ENCODE data around the gene ST6GALNAC3.
"Not testable (repeated sequence)": the region's sequence is repeated elsewhere in the genome, so short reads cannot be mapped to it uniquely, and the experiment has no call there.

Gene ST6GALNAC3

GRCh38 chr1:76075188-76075489, 593 bp downstream of the ST6GALNAC3 start:
- DNase-seq = no peak

- DNase-seq = no peak
Measured at GRCh38 chr1:76075877-76076276, 1.3 kb downstream of the ST6GALNAC3 start.

DNA sequence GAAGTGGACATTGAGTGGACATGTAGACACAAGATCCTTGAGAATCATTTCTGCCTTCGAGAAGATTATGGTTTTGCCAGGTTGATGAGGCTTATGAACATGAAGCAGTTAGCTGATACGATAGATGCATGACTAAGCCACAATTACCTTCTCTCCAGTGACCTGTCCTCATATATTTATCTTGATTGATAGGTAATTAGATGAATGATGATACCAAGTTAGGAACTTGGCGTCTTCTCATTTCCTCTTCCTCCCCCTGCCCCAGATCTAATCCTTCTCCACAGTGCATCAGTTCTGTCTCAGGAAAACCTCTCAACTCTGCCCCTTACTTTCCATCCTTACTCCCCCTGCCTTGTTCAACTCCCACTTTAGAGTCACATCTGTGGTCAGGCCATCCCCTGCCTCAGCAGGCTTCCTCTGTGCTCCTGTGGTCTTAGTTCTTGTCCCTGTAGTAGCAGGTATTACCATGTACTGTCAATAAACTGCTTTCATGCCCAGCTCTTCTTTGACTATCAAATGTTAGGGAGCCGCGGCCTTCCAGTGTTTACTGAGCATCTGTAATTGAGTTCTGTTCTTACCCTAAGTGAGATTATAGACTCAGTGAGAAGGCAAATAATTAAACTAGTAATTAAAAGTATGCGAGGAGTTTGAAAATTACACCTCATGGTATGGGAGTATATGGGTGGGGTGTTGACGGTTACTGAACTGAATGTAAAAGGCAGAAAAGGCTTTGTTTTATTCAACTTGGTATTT, 5.1 kb downstream of the ST6GALNAC3 start:
- DNase-seq = no peak

DNA sequence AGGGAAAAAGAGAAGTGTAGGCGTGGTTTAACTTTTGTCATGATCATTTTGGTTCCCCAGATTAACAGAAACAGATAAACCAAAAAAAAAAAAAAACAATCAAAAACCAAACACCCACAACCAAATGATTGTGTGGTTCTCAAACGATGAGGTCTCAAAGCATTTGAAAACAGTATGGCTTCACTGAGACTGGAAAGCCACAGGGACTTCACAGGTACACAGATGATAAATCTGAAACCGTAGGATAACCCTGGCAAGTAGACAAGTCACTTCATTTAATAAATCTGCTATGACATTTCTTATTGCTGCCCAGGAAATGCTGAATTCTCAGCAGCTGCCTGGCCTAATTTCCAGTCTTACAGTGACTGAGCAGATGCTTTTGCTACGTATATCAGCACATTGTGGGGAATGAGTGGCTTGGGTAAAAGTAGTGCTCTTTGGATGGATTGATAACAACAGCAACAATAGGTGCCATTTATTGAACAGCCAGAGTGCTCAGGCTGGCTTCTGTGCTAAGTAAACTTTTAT, 6.1 kb downstream of the ST6GALNAC3 start:
- DNase-seq = no peak

GRCh38 chr1:76082062-76082461, 7.5 kb downstream of the ST6GALNAC3 start:
- DNase-seq = no peak

GRCh38 chr1:76083189-76083588, 8.6 kb downstream of the ST6GALNAC3 start:
- DNase-seq = no peak

DNA sequence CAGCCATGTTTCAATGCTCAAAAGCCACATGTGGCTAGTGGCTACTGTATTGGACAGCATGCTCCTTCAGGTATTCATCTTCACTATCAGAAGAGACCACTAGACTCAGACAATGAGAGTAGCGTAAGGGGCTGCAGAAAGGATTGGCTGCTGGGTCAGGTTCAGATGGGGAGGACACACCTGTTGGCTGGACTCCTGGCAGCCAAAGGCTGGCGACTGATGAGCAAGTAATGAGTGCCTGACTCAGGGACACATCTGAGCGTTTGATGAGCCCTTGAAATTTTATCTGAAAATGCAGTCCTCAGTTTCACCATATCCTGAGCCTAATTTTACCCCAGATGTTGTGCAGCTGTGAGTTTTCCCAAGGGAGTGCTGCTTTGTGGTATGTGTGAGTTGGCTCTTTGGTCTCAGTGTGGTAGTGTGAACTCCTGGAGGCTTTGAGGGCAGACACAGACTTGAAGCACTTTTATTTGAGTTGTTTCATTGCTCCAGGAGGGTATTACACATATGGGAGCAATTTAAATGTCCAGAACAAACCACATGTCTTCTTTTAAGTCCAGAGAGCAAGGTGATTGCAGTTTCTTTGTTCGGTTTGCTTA, 9.6 kb downstream of the ST6GALNAC3 start:
- no peak for DNase-seq

DNA sequence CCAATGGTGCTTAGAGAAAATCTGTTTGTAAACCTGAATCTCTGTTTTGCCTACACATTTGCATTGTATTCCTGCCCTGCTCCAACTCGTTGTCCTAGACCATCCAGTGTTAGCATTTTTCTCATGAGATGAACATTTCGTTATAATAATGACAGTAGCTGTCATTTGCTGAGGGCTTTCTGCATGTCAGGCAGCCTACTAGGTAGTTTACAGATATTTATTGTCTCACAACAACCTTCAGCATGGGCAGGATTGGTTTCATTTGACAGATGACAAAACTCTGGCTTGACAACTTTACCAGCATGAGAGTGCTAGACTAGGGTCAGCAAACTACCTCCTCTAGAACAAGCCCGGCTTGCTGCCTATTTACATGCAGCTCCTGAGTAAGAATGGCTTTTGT, 10.1 kb downstream of the ST6GALNAC3 start:
- no peak for DNase-seq

DNA sequence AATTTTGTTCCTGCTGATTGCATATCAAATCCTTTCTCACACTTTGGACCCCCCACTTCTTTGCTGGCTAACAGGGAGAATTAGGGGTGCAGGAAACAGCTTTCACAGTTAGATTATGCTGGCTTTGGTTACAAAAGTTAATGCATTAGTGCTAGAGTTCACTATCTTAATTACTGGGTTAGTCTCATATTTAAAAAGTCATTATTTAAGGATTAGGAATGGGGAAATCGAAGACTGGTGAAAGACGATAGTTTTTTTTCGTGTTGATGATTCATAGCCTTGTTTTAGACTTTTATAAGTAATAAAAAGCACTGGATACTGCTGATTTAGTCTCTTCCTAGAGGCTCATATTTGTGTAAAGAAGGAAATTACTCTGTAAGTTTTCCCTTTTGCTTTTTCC, 11.6 kb downstream of the ST6GALNAC3 start:
- no peak for DNase-seq

DNA sequence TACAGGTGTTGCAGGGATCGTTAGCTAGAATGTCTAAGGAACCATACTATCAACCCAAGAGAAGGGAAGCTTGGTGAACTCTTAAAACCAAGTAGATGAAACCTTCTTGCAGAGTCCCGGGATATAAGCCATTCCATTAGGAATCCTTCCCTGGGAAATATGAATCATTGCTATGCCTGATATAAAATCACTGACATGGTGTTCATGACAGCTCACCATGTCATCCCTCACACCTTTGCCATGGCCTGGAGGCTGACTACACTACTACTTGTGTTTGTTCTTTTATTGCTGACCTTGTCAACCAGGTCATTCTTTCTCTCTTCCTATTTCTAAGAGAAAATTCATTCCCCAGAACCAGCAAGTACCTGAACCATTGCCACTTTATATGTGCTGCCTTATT, 12.1 kb downstream of the ST6GALNAC3 start:
- DNase-seq = no peak

GRCh38 chr1:76090283-76091203, 16.0 kb downstream of the ST6GALNAC3 start:
- DNase-seq = no peak

- no peak for DNase-seq
Measured at GRCh38 chr1:76092812-76093211, 18.3 kb downstream of the ST6GALNAC3 start.

DNA sequence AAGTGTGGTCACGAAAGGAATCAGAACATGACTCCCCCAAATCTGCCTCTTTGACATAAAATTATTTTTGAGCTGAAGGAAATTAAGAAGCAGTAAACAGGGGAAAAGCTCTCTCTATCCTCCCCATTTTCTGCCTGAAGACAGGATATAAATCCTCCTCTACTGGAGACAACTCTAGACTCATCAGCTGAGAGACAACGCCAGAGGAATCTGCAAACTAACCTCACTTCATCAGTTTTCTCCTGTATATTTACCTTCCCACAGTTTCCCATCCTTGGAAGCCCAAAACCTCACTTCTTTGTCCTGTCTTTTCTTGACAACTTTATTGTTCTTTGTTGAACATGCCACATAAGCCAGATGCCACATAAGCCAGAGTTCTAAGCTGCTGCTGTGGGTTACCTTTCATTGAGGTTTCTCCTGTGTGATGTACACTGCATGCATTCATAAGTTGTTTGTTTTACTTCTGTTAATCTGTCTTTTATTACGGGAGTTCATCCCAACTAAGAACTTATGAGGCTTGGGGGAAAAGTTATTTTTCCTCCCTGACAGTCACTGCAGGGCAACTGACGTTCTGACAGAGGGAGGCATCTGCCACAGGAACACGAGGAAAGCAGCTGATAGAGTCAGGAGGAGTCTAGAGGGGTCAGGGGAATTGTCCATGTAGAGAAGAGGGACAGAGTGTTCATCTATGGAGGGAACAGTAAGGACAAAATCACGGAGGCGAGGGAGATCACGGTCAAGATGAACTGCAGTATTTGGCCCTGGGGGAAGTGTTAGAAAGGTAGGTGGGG, 19.2 kb downstream of the ST6GALNAC3 start:
- DNase-seq = no peak

DNA sequence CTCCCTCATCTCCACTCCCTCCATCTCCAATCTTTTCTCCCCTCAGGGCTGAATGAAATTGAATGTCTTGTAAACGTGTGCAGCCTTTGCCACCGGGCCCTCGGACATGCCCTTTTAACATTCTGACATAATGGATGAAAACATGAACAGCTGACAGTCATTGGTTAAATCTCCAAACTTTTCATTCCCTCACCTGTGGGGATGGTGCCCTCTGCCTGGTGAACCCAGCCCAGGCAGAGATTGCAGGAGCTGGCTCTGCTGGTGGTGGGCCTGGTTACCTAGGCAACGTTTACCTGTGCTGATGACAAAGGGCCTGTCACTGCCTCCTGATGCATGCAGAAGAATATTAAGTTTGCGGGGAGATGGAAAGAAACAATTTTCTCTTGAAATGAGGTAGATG, 21.3 kb downstream of the ST6GALNAC3 start:
- no peak for DNase-seq

GRCh38 chr1:76097064-76097463, 22.5 kb downstream of the ST6GALNAC3 start:
- not testable (repeated sequence) for DNase-seq

GRCh38 chr1:76098845-76099244, 24.3 kb downstream of the ST6GALNAC3 start:
- DNase-seq = no peak

- no peak for DNase-seq
Measured at GRCh38 chr1:76101548-76101947, 27.0 kb downstream of the ST6GALNAC3 start.

GRCh38 chr1:76102046-76102445, 27.5 kb downstream of the ST6GALNAC3 start:
- no peak for DNase-seq

DNA sequence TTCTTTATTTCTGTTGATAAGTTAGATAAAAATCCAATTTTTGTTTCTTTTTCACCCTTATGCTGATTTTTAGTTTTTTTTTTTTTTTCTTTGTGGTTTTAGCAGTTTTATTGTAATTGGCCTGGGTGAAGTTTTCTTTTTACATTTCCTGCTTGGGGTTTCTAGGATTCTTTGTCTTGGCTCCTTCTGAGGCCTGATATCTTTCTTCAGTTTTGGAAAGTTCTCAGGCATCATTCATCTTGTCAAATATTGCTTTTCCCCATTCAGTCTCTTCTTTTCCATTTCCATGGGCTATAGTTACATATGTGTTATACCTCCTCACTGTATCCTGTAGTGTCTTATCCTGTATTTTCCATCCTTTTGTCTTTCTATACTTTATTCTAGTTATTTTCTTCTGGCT, 28.5 kb downstream of the ST6GALNAC3 start:
- DNase-seq = no peak

- no peak for DNase-seq
Measured at GRCh38 chr1:76105372-76105771, 30.8 kb downstream of the ST6GALNAC3 start.

- no peak for DNase-seq
Measured at GRCh38 chr1:76106251-76106650, 31.7 kb downstream of the ST6GALNAC3 start.

DNA sequence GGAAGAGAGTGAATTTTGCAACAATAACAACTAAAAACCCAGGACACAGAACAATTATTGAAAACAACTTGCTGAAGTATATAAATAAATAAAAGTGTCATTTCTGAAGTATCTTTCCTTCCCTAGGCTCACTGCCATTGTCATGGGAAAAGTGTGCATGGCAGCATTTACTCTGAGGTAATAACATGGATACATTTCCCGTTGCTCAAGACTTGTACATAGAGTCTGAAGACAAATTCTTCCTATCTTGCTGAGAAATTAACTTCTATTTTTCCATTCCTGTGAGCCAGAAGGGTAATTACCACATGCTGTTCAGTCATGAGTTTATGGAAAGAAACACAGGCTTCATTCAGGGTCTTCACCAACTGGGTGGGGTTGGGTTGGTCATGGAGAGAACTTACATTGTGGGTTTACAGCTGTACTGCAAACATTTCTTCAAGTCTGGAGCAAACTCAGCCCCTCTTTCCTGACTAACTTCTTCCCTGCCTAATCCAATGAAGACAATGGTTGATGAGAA, 32.2 kb downstream of the ST6GALNAC3 start:
- DNase-seq = no peak

GRCh38 chr1:76109404-76109803, 34.9 kb downstream of the ST6GALNAC3 start:
- DNase-seq = no peak
